Immature natural killer cell (primary cell): ENCODE data around the gene SNCG. TPM values are rescaled to one million over a fixed set of nuclear protein-coding genes. Genes with fewer than 3 reads are reported as not detected.
"Not testable (repeated sequence)": the region's sequence is repeated elsewhere in the genome, so short reads cannot be mapped to it uniquely, and the experiment has no call there.

Experiments used
- DNase-seq, 3 donors: peaks; one replicate each; pipeline ENCODE4 v3.0.0; 2022; ENCODE audit warnings: mixed read lengths in 1 of 3
- H3K27ac Mint-ChIP-seq, 6 donors: one replicate each; pipeline ENCODE4 v1.8.0; 2020; ENCODE audit warnings: mixed read lengths in 6 of 6, mild to moderate bottlenecking in 5 of 6, inconsistent platforms in 4 of 6, moderate library complexity in 3 of 6
- H3K27me3 Mint-ChIP-seq, 3 donors: one replicate each; pipeline ENCODE4 v1.8.0; 2020 to 2021; ENCODE audit warnings: low read depth in 3 of 3, mild to moderate bottlenecking in 3 of 3, mixed read lengths in 3 of 3, moderate library complexity in 3 of 3, inconsistent platforms in 1 of 3
- H3K36me3 Mint-ChIP-seq, 3 donors: one replicate each; pipeline ENCODE4 v1.8.0; 2020; ENCODE audit warnings: mixed read lengths in 3 of 3, inconsistent platforms in 2 of 3, mild to moderate bottlenecking in 2 of 3
- H3K4me1 Mint-ChIP-seq, 2 donors: one replicate each; pipeline ENCODE4 v1.8.0; 2020; ENCODE audit warnings: inconsistent platforms in 2 of 2, mild to moderate bottlenecking in 2 of 2, mixed read lengths in 2 of 2, moderate library complexity in 1 of 2
- H3K4me3 Mint-ChIP-seq, 5 donors: one replicate each; pipeline ENCODE4 v1.8.0; 2020; ENCODE audit warnings: mild to moderate bottlenecking in 5 of 5, mixed read lengths in 5 of 5, inconsistent platforms in 3 of 5, moderate library complexity in 3 of 5
- H3K9me3 Mint-ChIP-seq, 6 donors: one replicate each; pipeline ENCODE4 v1.8.0; 2020; ENCODE audit warnings: mild to moderate bottlenecking in 6 of 6, mixed read lengths in 6 of 6, inconsistent platforms in 4 of 6, moderate library complexity in 3 of 6
- polyA plus RNA-seq, 3 donors: library from polyadenylated mRNA; unstranded; fragments of 300-500 nt; fragmentation: Illumina TruSeq; gene quantifications; one replicate each; pipeline ENCODE4 v1.2.3, GENCODE V29; 2021

Gene SNCG
- polyA plus RNA-seq, 3 donors from 2014 or later = not detected

- not testable (repeated sequence) for H3K4me1 Mint-ChIP-seq, H3K36me3 Mint-ChIP-seq, DNase-seq, H3K9me3 Mint-ChIP-seq, H3K4me3 Mint-ChIP-seq, H3K27me3 Mint-ChIP-seq, H3K27ac Mint-ChIP-seq
These were observed 26.1 kb downstream of the SNCG start for GRCh38 chr10:86984498-86984897.

- Mint-ChIP-seq H3K36me3 (no peaks in the 10 kb centered on the region), H3K4me3 (no peak overlapping the region), H3K4me1 (no peaks in the 10 kb centered on the region), H3K27me3 (peaks cover 2 to 10% (median 8%) of the 10 kb centered on the region in 3 donors), H3K27ac (no peak overlapping the region), H3K9me3 (no peaks in the 10 kb centered on the region)
- no peak for DNase-seq
These were observed 30.1 kb downstream of the SNCG start for GRCh38 chr10:86988520-86988919.

- DNase-seq, H3K27ac Mint-ChIP-seq, H3K4me3 Mint-ChIP-seq, H3K9me3 Mint-ChIP-seq, H3K4me1 Mint-ChIP-seq, H3K27me3 Mint-ChIP-seq, H3K36me3 Mint-ChIP-seq: not testable (repeated sequence)
These were observed 33.0 kb downstream of the SNCG start for GRCh38 chr10:86991362-86991761.

GRCh38 chr10:86992456-86992855, 34.1 kb downstream of the SNCG start:
- Mint-ChIP-seq H3K9me3 (no peaks in the 10 kb centered on the region), H3K4me3 (no peak overlapping the region), H3K4me1 (no peaks in the 10 kb centered on the region), H3K36me3 (no peaks in the 10 kb centered on the region), H3K27me3 (peaks cover 2 to 10% (median 7%) of the 10 kb centered on the region in 3 donors), H3K27ac (no peak overlapping the region)
- DNase-seq = no peak

- DNase-seq = no peak
- no peak overlapping the region for H3K27ac Mint-ChIP-seq
- H3K4me1 Mint-ChIP-seq = no peaks in the 10 kb centered on the region
- H3K9me3 Mint-ChIP-seq = no peaks in the 10 kb centered on the region
- no peaks in the 10 kb centered on the region for H3K36me3 Mint-ChIP-seq
- no peak overlapping the region for H3K4me3 Mint-ChIP-seq
- peaks cover 2 to 10% (median 7%) of the 10 kb centered on the region in 3 donors for H3K27me3 Mint-ChIP-seq
These were observed 34.5 kb downstream of the SNCG start for GRCh38 chr10:86992929-86993328.

GRCh38 chr10:86999802-87000403, 41.5 kb downstream of the SNCG start:
- H3K27ac Mint-ChIP-seq, DNase-seq, H3K4me1 Mint-ChIP-seq, H3K4me3 Mint-ChIP-seq, H3K27me3 Mint-ChIP-seq, H3K36me3 Mint-ChIP-seq, H3K9me3 Mint-ChIP-seq: not testable (repeated sequence)

- H3K36me3 Mint-ChIP-seq = no peaks in the 10 kb centered on the region
- DNase-seq = no peak
- no peaks in the 10 kb centered on the region for H3K4me1 Mint-ChIP-seq
- H3K4me3 Mint-ChIP-seq = no peak overlapping the region
- peaks cover 0 to 2% (median 0%) of the 10 kb centered on the region in 3 donors for H3K27me3 Mint-ChIP-seq
- no peak overlapping the region for H3K27ac Mint-ChIP-seq
- no peaks in the 10 kb centered on the region for H3K9me3 Mint-ChIP-seq
These were observed 42.1 kb downstream of the SNCG start for GRCh38 chr10:87000491-87000890.

- H3K4me1 Mint-ChIP-seq, H3K4me3 Mint-ChIP-seq, DNase-seq, H3K36me3 Mint-ChIP-seq, H3K27me3 Mint-ChIP-seq, H3K9me3 Mint-ChIP-seq: not testable (repeated sequence)
- peak overlapping the region in 1 of 6 donors; percentile 53 for H3K27ac Mint-ChIP-seq
These were observed 48.7 kb downstream of the SNCG start for GRCh38 chr10:87007124-87007523.

GRCh38 chr10:87007674-87008073, 49.3 kb downstream of the SNCG start:
- DNase-seq, H3K9me3 Mint-ChIP-seq, H3K27me3 Mint-ChIP-seq, H3K27ac Mint-ChIP-seq, H3K4me3 Mint-ChIP-seq, H3K36me3 Mint-ChIP-seq, H3K4me1 Mint-ChIP-seq: not testable (repeated sequence)

- H3K36me3 Mint-ChIP-seq, H3K27ac Mint-ChIP-seq, H3K4me3 Mint-ChIP-seq, H3K4me1 Mint-ChIP-seq, H3K9me3 Mint-ChIP-seq, H3K27me3 Mint-ChIP-seq, DNase-seq: not testable (repeated sequence)
These were observed 49.9 kb downstream of the SNCG start for GRCh38 chr10:87008303-87008702.

- H3K27me3 Mint-ChIP-seq, H3K36me3 Mint-ChIP-seq, DNase-seq, H3K9me3 Mint-ChIP-seq, H3K4me1 Mint-ChIP-seq, H3K27ac Mint-ChIP-seq, H3K4me3 Mint-ChIP-seq: not testable (repeated sequence)
These were observed 50.8 kb downstream of the SNCG start for GRCh38 chr10:87009134-87009696.

Other genes starting within 250 kb of the SNCG start
- gene BMPR1A, start 202.0 kb upstream of the SNCG start, polyA plus RNA-seq = 1 to 10 TPM in 2 of 3 donors, under 1 TPM in 1; 0.99 to 3.3 (median 2.2) TPM
- not detected for gene MMRN2, start 984 bp upstream of the SNCG start, polyA plus RNA-seq
- not detected for gene ADIRF, start 9.9 kb downstream of the SNCG start, polyA plus RNA-seq
- gene FAM25A, start 61.7 kb downstream of the SNCG start, polyA plus RNA-seq = not detected
- gene GLUD1, start 136.2 kb downstream of the SNCG start, polyA plus RNA-seq = 100 to 1,000 TPM; 136 to 205 (median 147) TPM
- 10 to 100 TPM; 16.7 to 19.5 (median 18.5) TPM for gene SHLD2, start 136.6 kb downstream of the SNCG start, polyA plus RNA-seq